ENCODE results near the gene ZC3H8.

- no peak for TF ChIP-seq POLR2A (IDR thresholded peaks at IDR 0.05)
- TF ChIP-seq CTCF (IDR thresholded peaks at IDR 0.05): no peak
- TF ChIP-seq EP300 (IDR thresholded peaks at IDR 0.05): no peak
- TF ChIP-seq POLR2AphosphoS5 (IDR thresholded peaks at IDR 0.05): no peak
Observed at GRCh38 chr2:112273349-112273748, 18.5 kb upstream of the ZC3H8 start.

Measured in stomach (tissue), 4 donors.